Right atrium auricular region (tissue), 2 donors: ENCODE results near the gene HOXB5. TPM values are rescaled to one million over a fixed set of nuclear protein-coding genes. Genes with fewer than 3 reads are reported as not detected.

Experiments
- DNase-seq: peaks from one replicate; pipeline ENCODE4 v3.0.0-alpha.2; 2019; ENCODE audit warnings: low spot score
- H3K27ac ChIP-seq, 2 donors: fragments of 200-600 bp; sonication (generic); 1 replicate in 1 of 2; 2 replicates in 1 of 2; pipeline ENCODE4 v1.5.1; 2016 to 2019
- H3K27me3 ChIP-seq, 2 donors: fragments of 200-600 bp; sonication (generic); one replicate each; pipeline versions ENCODE4 v1.5.1 to v1.6.0; 2017 to 2019
- H3K36me3 ChIP-seq: fragments of 200-600 bp; sonication (generic); one replicate; pipeline ENCODE4 v1.5.1; 2016
- H3K4me1 ChIP-seq, 2 donors: fragments of 200-600 bp; sonication (generic); one replicate each; pipeline versions ENCODE4 v1.5.1 to v1.6.0; 2017 to 2019
- H3K4me3 ChIP-seq, 2 donors: fragments of 200-600 bp; sonication (generic); 1 replicate in 1 of 2; 2 replicates in 1 of 2; pipeline ENCODE4 v1.5.1; 2017 to 2019; ENCODE audit warnings: mild to moderate bottlenecking in 1 of 2, moderate library complexity in 1 of 2
- H3K9me3 ChIP-seq, 2 donors: fragments of 200-600 bp; sonication (generic); one replicate each; pipeline ENCODE4 v1.5.1; 2019
- CTCF ChIP-seq, 2 donors: fragments of 200-600 bp; sonication (generic); IDR thresholded peaks; one replicate each; pipeline ENCODE4 v1.5.1; 2019; ENCODE audit warnings: antibody characterized with exemption in 2 of 2
- total RNA-seq, 2 donors: library from RNA; depleted of rRNA; stranded (reverse); fragments of >200 nt; gene quantifications; one replicate each; pipeline ENCODE4 v1.1.0, GENCODE V29; 2016

Gene HOXB5
- total RNA-seq, 2 donors from 2014 or later: not detected

- no peaks in the 10 kb centered on the region for H3K36me3 ChIP-seq
- H3K4me1 ChIP-seq: peaks cover 0 to 6% of the 10 kb centered on the region in 2 donors
- no peak overlapping the region for H3K4me3 ChIP-seq
- no peaks in the 10 kb centered on the region for H3K9me3 ChIP-seq
- no peak overlapping the region for H3K27ac ChIP-seq
- no peak for DNase-seq
- H3K27me3 ChIP-seq: peaks cover 0 to 14% of the 10 kb centered on the region in 2 donors
- TF ChIP-seq CTCF (IDR thresholded peaks at IDR 0.05): no peak
These were observed 22.4 kb downstream of the HOXB5 start for GRCh38 chr17:48571024-48571818.

- no peaks in the 10 kb centered on the region for H3K4me1 ChIP-seq
- H3K27ac ChIP-seq: no peak overlapping the region
- no peaks in the 10 kb centered on the region for H3K36me3 ChIP-seq
- DNase-seq: no peak
- TF ChIP-seq CTCF (IDR thresholded peaks at IDR 0.05): no peak
- peaks cover 0 to 9% of the 10 kb centered on the region in 2 donors for H3K27me3 ChIP-seq
- H3K4me3 ChIP-seq: no peak overlapping the region
- no peaks in the 10 kb centered on the region for H3K9me3 ChIP-seq
These were observed 23.1 kb downstream of the HOXB5 start for GRCh38 chr17:48570325-48571023.

GRCh38 chr17:48569674-48570324, 23.8 kb downstream of the HOXB5 start:
- no peaks in the 10 kb centered on the region for H3K9me3 ChIP-seq
- no peaks in the 10 kb centered on the region for H3K36me3 ChIP-seq
- no peaks in the 10 kb centered on the region for H3K4me1 ChIP-seq
- TF ChIP-seq CTCF (IDR thresholded peaks at IDR 0.05): no peak
- H3K27ac ChIP-seq: no peak overlapping the region
- peaks cover 0 to 9% of the 10 kb centered on the region in 2 donors for H3K27me3 ChIP-seq
- DNase-seq: no peak
- no peak overlapping the region for H3K4me3 ChIP-seq

- H3K27ac ChIP-seq: no peak overlapping the region
- no peaks in the 10 kb centered on the region for H3K36me3 ChIP-seq
- no peak for DNase-seq
- no peak for TF ChIP-seq CTCF (IDR thresholded peaks at IDR 0.05)
- H3K27me3 ChIP-seq: peaks cover 0 to 13% of the 10 kb centered on the region in 2 donors
- peaks cover 0 to 4% of the 10 kb centered on the region in 2 donors for H3K4me1 ChIP-seq
- no peaks in the 10 kb centered on the region for H3K9me3 ChIP-seq
- H3K4me3 ChIP-seq: no peak overlapping the region
These were observed 24.4 kb downstream of the HOXB5 start for GRCh38 chr17:48569240-48569582.

GRCh38 chr17:48568499-48569239, 24.9 kb downstream of the HOXB5 start:
- no peak for TF ChIP-seq CTCF (IDR thresholded peaks at IDR 0.05)
- H3K36me3 ChIP-seq: no peaks in the 10 kb centered on the region
- peaks cover 0 to 8% of the 10 kb centered on the region in 2 donors for H3K4me1 ChIP-seq
- no peak overlapping the region for H3K27ac ChIP-seq
- H3K4me3 ChIP-seq: no peak overlapping the region
- H3K9me3 ChIP-seq: no peaks in the 10 kb centered on the region
- peaks cover 0 to 16% of the 10 kb centered on the region in 2 donors for H3K27me3 ChIP-seq
- DNase-seq: no peak
